Liver (tissue), 9 donors: ENCODE measurements around the gene GPR152. TPM values are rescaled to one million over a fixed set of nuclear protein-coding genes. Genes with fewer than 3 reads are reported as not detected.

Experiments used
- DNase-seq: peaks from one replicate; pipeline ENCODE4 v3.0.0-alpha.2; 2017; ENCODE audit warnings: low spot score
- H3K27ac ChIP-seq, 2 donors: one replicate each; pipeline ENCODE4 v1.7.0; 2013; ENCODE audit warnings: inconsistent platforms in 2 of 2, low read length in 2 of 2, control low read depth in 1 of 2, low read depth in 1 of 2, mild to moderate bottlenecking in 1 of 2
- H3K27me3 ChIP-seq, 4 donors: one replicate each; pipeline versions ENCODE4 v1.6.1 to v1.7.0; 2013; ENCODE audit warnings: low read length in 3 of 4, inconsistent platforms in 1 of 4, mild to moderate bottlenecking in 1 of 4, moderate library complexity in 1 of 4; ENCODE audit not compliant: control insufficient read depth in 4 of 4, insufficient read depth in 4 of 4
- H3K36me3 ChIP-seq, 4 donors: one replicate each; pipeline versions ENCODE4 v1.6.1 to v1.7.0; 2013; ENCODE audit warnings: low read length in 3 of 4, mild to moderate bottlenecking in 3 of 4, low read depth in 1 of 4, moderate library complexity in 1 of 4; ENCODE audit not compliant: control insufficient read depth in 4 of 4, insufficient read depth in 3 of 4
- H3K4me1 ChIP-seq, 4 donors: one replicate each; pipeline versions ENCODE4 v1.6.1 to v1.7.0; 2013; ENCODE audit warnings: low read length in 3 of 4, mild to moderate bottlenecking in 3 of 4, moderate library complexity in 1 of 4; ENCODE audit not compliant: control insufficient read depth in 4 of 4, insufficient read depth in 4 of 4
- H3K4me3 ChIP-seq, 3 donors: one replicate each; pipeline versions ENCODE4 v1.6.1 to v1.7.0; 2013; ENCODE audit warnings: low read length in 3 of 3, control low read depth in 1 of 3, low read depth in 1 of 3, mild to moderate bottlenecking in 1 of 3
- H3K9ac ChIP-seq, 2 donors: one replicate each; pipeline ENCODE4 v1.7.0; 2013; ENCODE audit warnings: low read length in 2 of 2, mild to moderate bottlenecking in 2 of 2, moderate library complexity in 2 of 2, control low read depth in 1 of 2, low read depth in 1 of 2
- H3K9me3 ChIP-seq, 4 donors: one replicate each; pipeline versions ENCODE4 v1.6.1 to v1.7.0; 2013; ENCODE audit warnings: low read length in 3 of 4; ENCODE audit not compliant: control insufficient read depth in 4 of 4
- CTCF ChIP-seq: fragments of 150-350 bp; IDR thresholded peaks from 2 replicates; pipeline ENCODE4 v1.5.1; 2017; ENCODE audit warnings: improper control_type of control experiment, low read depth, low read length; ENCODE audit not compliant: missing input control
- EGR1 ChIP-seq, 2 donors: IDR thresholded peaks; 2 replicates each; pipeline ENCODE4 v1.6.1; 2016 to 2018; ENCODE audit warnings: antibody characterized with exemption in 2 of 2, low read depth in 2 of 2
- FOXA1 ChIP-seq: IDR thresholded peaks from 2 replicates; pipeline ENCODE4 v1.6.1; 2016; ENCODE audit warnings: antibody characterized with exemption
- GABPA ChIP-seq, 2 donors: IDR thresholded peaks in 1 of 2; conservative IDR thresholded peaks in 1 of 2; 2 replicates each; pipeline ENCODE4 v1.6.1; 2016; ENCODE audit warnings: antibody characterized with exemption in 2 of 2, mild to moderate bottlenecking in 1 of 2, moderate library complexity in 1 of 2
- HNF4A ChIP-seq, 2 donors: conservative IDR thresholded peaks; 2 replicates each; pipeline ENCODE4 v1.6.1; 2016; ENCODE audit warnings: antibody characterized with exemption in 2 of 2, mild to moderate bottlenecking in 2 of 2
- HNF4G ChIP-seq: IDR thresholded peaks from 2 replicates; pipeline ENCODE4 v1.6.1; 2016; ENCODE audit warnings: antibody characterized with exemption
- JUND ChIP-seq, 2 donors: IDR thresholded peaks; 2 replicates each; pipeline ENCODE4 v1.6.1; 2016; ENCODE audit warnings: antibody characterized with exemption in 2 of 2
- RAD21 ChIP-seq, 2 donors: IDR thresholded peaks; 2 replicates each; pipeline ENCODE4 v1.6.1; 2016; ENCODE audit warnings: antibody characterized with exemption in 2 of 2, mild to moderate bottlenecking in 2 of 2
- REST ChIP-seq: IDR thresholded peaks from 2 replicates; pipeline ENCODE4 v1.6.1; 2016; ENCODE audit warnings: antibody characterized with exemption, mild to moderate bottlenecking
- SP1 ChIP-seq: IDR thresholded peaks from 2 replicates; pipeline ENCODE4 v1.6.1; 2018; ENCODE audit warnings: antibody characterized with exemption, mild to moderate bottlenecking
- TAF1 ChIP-seq: conservative IDR thresholded peaks from 2 replicates; pipeline ENCODE4 v1.6.1; 2016; ENCODE audit warnings: antibody characterized with exemption, mild to moderate bottlenecking
- ZBTB33 ChIP-seq: IDR thresholded peaks from 2 replicates; pipeline ENCODE4 v1.6.1; 2016; ENCODE audit warnings: antibody characterized with exemption
- WGBS: extraction: QIAGEN DNeasy Blood & Tissue Kit; methylation state at CpG from one replicate; pipeline ENCODE4 v1.1.7; 2013; 5-methylcytosine and 5-hydroxymethylcytosine counted together
- polyA plus RNA-seq, 2 donors: library from polyadenylated mRNA; stranded (reverse) in 1 of 2; unstranded in 1 of 2; fragments of 200-250 nt in 1 of 2; fragments of >200 nt in 1 of 2; fragmentation: Nextera tagmentation in 1 of 2; extraction: Ambion mirVana in 1 of 2; gene quantifications; one replicate each; pipeline versions ENCODE4 v1.2.1 to v1.2.3, GENCODE V29; 2013 to 2015
- total RNA-seq, 2 donors: library from RNA; depleted of rRNA; stranded (reverse); fragments of >200 nt; gene quantifications; one replicate each; pipeline ENCODE4 v1.2.3, GENCODE V29; 2014
- TF ChIP-seq, protein P1 (sequence below): IDR thresholded peaks from 2 replicates; pipeline ENCODE4 v1.6.1; 2016; ENCODE audit warnings: antibody characterized with exemption
- TF ChIP-seq, protein P2 (sequence below): IDR thresholded peaks from 2 replicates; pipeline ENCODE4 v1.6.1; 2016; ENCODE audit warnings: antibody characterized with exemption
- donor health status: healthy.
- donor health status: healthy.
- donor health status: healthy.
- donor health status: healthy.
- donor health status: healthy.

Gene GPR152
- total and polyA plus RNA-seq, 4 donors: not detected

GRCh38 chr11:67422891-67423290, 29.6 kb downstream of the GPR152 start (continued):
- TF ChIP-seq REST (no peak), TAF1 (no peak), SP1 (no peak), GABPA (IDR thresholded peaks at IDR 0.05 in 1 of 2, conservative IDR thresholded peaks at IDR 0.05 in 1 of 2) (no peak), HNF4G (no peak)
- TF ChIP-seq, protein P1, sequence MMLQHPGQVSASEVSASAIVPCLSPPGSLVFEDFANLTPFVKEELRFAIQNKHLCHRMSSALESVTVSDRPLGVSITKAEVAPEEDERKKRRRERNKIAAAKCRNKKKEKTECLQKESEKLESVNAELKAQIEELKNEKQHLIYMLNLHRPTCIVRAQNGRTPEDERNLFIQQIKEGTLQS: no peak

GRCh38 chr11:67421430-67422031, 31.0 kb downstream of the GPR152 start:
- H3K4me3 ChIP-seq: peak overlapping the region in 1 of 3 donors; percentile 20
- no peak for DNase-seq
- TF ChIP-seq, protein P1: no peak
- TF ChIP-seq HNF4A (conservative IDR thresholded peaks at IDR 0.05): no peak
- TF ChIP-seq FOXA1: no peak
- TF ChIP-seq, protein P2, sequence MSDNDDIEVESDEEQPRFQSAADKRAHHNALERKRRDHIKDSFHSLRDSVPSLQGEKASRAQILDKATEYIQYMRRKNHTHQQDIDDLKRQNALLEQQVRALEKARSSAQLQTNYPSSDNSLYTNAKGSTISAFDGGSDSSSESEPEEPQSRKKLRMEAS: no peak
- TF ChIP-seq JUND (IDR thresholded peaks at IDR 0.05): no peak
- TF ChIP-seq ZBTB33: no peak
- TF ChIP-seq EGR1 (IDR thresholded peaks at IDR 0.05; ENCODE audit: low read depth in 2 of 2): no peak
- TF ChIP-seq RAD21 (IDR thresholded peaks at IDR 0.05): no peak
- TF ChIP-seq CTCF: no peak
- TF ChIP-seq GABPA (IDR thresholded peaks at IDR 0.05 in 1 of 2, conservative IDR thresholded peaks at IDR 0.05 in 1 of 2): no peak
- TF ChIP-seq REST: no peak
- H3K9me3 ChIP-seq: no peaks in the 10 kb centered on the region
- H3K4me1 ChIP-seq: peaks cover 19 to 34% (median 25%) of the 10 kb centered on the region in 4 donors
- no peaks in the 10 kb centered on the region for H3K27me3 ChIP-seq
- no peak overlapping the region for H3K9ac ChIP-seq
- 71% methylated on average over 22 of the region's 22 CpGs for WGBS
- no peaks in the 10 kb centered on the region for H3K36me3 ChIP-seq
- peak overlapping the region in 1 of 2 donors; percentile 94 for H3K27ac ChIP-seq
